ENCODE results near the gene CIDEB. TPM values are rescaled to one million over a fixed set of nuclear protein-coding genes. Genes with fewer than 3 reads are reported as not detected.

CIDEB gene
- total RNA-seq, 4 donors from 2014 or later = 23.4 to 32.7 (median 31.7) TPM

DNA sequence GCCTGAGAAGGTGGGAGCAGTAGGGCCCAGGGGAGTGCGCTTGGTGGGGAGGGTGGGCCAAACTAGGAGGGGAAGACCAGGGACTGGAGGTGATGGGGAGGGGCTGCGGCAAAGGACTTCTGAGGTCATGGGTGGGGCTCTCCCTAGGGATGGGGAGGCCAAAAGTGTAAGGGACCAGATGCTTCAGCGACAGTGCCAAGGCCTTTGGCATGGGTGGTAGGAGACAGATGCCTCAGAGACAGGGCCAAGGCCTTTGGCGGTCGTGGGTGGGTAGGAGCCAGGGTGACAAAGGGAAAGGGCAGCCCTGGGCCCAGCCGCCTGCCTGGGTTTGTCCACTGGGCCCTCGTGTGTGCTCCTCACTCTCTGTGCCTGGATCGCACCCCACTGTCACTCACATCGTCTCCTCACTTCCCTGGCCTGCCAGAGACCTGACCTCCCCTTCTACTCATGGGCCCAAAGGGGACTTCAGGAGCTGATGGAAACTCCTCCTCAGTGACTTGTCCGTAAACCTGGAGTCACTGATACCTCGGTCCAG is 23.2 kb downstream of the CIDEB start:
- Histone ChIP-seq H3K4me1 (peaks cover 24% of the 10 kb centered on the region), H3K27ac (no peak overlapping the region), H3K9me3 (no peaks in the 10 kb centered on the region), H3K36me3 (peaks cover 4% of the 10 kb centered on the region), H3K4me3 (no peak overlapping the region), H3K27me3 (no peaks in the 10 kb centered on the region)
- no peak for DNase-seq (ENCODE audit: low spot score in 2 of 2)
- WGBS = 67% methylated on average over 9 of the region's 11 CpGs
- TF ChIP-seq POLR2AphosphoS5 (IDR thresholded peaks at IDR 0.05) (no peak), POLR2A (IDR thresholded peaks at IDR 0.05) (no peak), EP300 (IDR thresholded peaks at IDR 0.05) (no peak)
- TF ChIP-seq, protein P1, sequence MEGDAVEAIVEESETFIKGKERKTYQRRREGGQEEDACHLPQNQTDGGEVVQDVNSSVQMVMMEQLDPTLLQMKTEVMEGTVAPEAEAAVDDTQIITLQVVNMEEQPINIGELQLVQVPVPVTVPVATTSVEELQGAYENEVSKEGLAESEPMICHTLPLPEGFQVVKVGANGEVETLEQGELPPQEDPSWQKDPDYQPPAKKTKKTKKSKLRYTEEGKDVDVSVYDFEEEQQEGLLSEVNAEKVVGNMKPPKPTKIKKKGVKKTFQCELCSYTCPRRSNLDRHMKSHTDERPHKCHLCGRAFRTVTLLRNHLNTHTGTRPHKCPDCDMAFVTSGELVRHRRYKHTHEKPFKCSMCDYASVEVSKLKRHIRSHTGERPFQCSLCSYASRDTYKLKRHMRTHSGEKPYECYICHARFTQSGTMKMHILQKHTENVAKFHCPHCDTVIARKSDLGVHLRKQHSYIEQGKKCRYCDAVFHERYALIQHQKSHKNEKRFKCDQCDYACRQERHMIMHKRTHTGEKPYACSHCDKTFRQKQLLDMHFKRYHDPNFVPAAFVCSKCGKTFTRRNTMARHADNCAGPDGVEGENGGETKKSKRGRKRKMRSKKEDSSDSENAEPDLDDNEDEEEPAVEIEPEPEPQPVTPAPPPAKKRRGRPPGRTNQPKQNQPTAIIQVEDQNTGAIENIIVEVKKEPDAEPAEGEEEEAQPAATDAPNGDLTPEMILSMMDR (IDR thresholded peaks at IDR 0.05) = no peak

DNA sequence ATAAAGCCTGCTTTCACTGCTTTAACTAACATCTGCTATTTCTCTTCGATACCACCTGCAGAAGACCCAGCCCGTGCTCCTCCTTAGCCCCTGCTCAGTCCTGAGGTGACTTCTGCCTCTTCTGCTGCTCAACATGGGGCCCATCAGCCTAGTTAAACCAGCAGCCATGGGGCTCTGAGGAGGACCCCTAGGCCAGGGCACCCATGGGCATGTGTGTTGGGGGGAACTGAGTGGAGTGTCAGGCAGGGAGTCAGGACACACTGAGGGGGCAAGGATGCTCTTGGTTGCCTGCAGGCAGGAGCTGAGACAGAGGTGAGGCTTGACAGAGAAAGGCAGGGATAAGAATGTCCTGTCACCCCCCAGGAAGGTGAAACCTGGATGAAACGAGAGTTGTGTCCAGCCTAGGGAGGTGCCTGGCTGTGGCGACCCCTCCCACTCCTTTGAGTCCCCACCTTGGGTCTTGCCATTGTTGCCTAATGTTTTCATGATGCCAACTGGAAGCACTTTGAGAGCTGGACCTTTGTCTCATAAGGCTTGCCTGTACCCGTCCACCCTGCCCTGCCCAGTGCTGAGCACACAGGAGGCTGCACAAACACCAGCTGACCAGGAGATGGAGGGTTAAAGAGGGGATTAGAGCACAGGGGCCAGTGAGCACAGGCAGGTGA is 23.8 kb downstream of the CIDEB start:
- WGBS = 89% methylated on average over 5 of the region's 5 CpGs
- Histone ChIP-seq H3K27me3 (no peaks in the 10 kb centered on the region), H3K36me3 (no peaks in the 10 kb centered on the region), H3K4me3 (no peak overlapping the region), H3K4me1 (peaks cover 30% of the 10 kb centered on the region), H3K9me3 (no peaks in the 10 kb centered on the region), H3K27ac (no peak overlapping the region)
- DNase-seq (ENCODE audit: low spot score in 2 of 2) = no peak
- TF ChIP-seq, protein P1 (IDR thresholded peaks at IDR 0.05) = no peak
- TF ChIP-seq POLR2AphosphoS5 (IDR thresholded peaks at IDR 0.05) (no peak), EP300 (IDR thresholded peaks at IDR 0.05) (no peak), POLR2A (IDR thresholded peaks at IDR 0.05) (no peak)

DNA sequence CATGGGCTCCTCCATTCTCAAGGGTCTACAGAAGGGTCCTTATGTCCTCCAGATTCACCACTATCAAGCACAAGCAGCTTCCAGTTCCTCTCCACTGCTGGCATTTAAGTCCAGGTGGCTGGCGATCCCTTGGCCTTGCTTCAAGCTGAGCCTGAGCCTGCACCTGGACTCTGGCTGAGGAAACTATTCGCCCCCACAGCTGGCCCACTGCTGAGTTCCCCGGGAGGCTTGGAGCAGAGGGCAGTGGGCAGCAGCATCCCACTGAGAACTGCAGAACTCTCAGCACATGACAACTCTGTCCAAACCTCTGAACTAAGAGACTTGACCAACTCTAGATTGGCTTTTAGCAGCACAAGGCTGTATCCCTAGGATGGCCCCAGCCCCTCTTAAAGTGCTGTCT is 25.0 kb downstream of the CIDEB start:
- 75% methylated on average over 2 of the region's 3 CpGs for WGBS
- Histone ChIP-seq H3K27ac (no peak overlapping the region), H3K4me3 (no peak overlapping the region), H3K36me3 (no peaks in the 10 kb centered on the region), H3K4me1 (peaks cover 42% of the 10 kb centered on the region), H3K27me3 (no peaks in the 10 kb centered on the region), H3K9me3 (no peaks in the 10 kb centered on the region)
- DNase-seq (ENCODE audit: low spot score in 2 of 2) = no peak
- no peak for TF ChIP-seq POLR2A (IDR thresholded peaks at IDR 0.05)
- TF ChIP-seq, protein P1 (IDR thresholded peaks at IDR 0.05) = no peak
- TF ChIP-seq POLR2AphosphoS5 (IDR thresholded peaks at IDR 0.05) = no peak
- TF ChIP-seq EP300 (IDR thresholded peaks at IDR 0.05) = no peak

DNA sequence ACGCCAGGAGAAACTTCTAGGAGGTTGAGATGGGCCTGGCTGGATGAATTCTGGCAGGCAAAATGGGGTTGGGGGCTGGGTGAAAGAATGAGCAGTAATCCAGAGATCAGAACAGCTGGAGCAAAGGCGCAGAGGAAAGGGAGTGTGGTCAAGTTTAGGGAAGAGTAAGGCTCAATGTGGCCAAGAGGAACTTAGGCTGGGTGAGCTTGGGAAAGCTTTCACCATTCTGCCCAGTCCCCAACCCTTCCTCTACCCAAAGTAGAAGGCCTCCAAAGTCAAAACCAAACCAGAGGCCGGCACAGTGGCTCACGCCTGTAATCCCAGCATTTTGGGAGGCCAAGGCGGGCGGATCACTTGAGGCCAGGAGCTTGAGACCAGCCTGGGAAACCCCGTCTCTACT is 26.1 kb downstream of the CIDEB start:
- WGBS = 90% methylated on average over 7 of the region's 7 CpGs
- no peak for DNase-seq (ENCODE audit: low spot score in 2 of 2)
- Histone ChIP-seq H3K4me1 (peaks cover 53% of the 10 kb centered on the region), H3K36me3 (no peaks in the 10 kb centered on the region), H3K27me3 (no peaks in the 10 kb centered on the region), H3K4me3 (no peak overlapping the region), H3K9me3 (no peaks in the 10 kb centered on the region), H3K27ac (no peak overlapping the region)
- TF ChIP-seq POLR2AphosphoS5 (IDR thresholded peaks at IDR 0.05) (no peak), EP300 (IDR thresholded peaks at IDR 0.05) (no peak), POLR2A (IDR thresholded peaks at IDR 0.05) (no peak)
- TF ChIP-seq, protein P1 (IDR thresholded peaks at IDR 0.05) = no peak

DNA sequence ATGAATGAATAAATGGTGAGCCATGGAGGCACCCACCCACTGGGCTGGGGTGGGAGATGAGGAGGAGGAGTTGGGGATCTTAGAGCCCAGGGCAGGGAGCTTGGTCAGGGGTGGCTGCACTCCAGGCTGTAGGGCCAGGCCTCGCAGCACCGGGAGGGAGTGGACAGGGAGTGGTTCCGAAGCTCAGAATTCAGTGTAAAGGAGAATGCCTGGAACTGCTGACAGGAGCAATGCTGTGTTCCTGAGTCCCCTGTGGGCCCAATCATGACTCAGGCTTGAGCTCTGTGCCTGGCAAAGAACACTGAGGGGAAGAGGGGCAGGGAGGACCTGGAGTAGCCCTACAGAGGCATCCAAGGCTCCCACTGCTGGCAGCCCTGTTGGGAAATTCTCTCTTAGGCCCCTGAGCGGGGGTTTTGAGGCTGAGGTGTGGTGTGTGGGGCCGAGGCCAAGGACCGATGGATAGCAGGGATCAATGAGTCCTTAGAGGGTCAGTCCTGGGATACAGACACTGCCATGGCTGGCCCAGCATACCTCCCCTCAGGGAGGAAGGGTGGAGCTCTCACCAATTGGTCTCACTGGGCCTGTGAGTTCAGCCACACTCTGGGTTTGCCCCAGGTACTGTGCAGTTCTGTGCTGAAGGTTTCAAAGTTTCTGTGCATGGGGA is 26.8 kb downstream of the CIDEB start:
- TF ChIP-seq POLR2A (IDR thresholded peaks at IDR 0.05) (no peak), EP300 (IDR thresholded peaks at IDR 0.05) (no peak), POLR2AphosphoS5 (IDR thresholded peaks at IDR 0.05) (no peak)
- TF ChIP-seq, protein P1 (IDR thresholded peaks at IDR 0.05) = no peak
- DNase-seq (ENCODE audit: low spot score in 2 of 2) = no peak

More for the DNA sequence above, 26.8 kb downstream of the CIDEB start:
- H3K4me1 ChIP-seq = peaks cover 52% of the 10 kb centered on the region
- no peak overlapping the region for H3K4me3 ChIP-seq
- 75% methylated on average over 6 of the region's 6 CpGs for WGBS
- H3K36me3 ChIP-seq = no peaks in the 10 kb centered on the region
- H3K27me3 ChIP-seq = no peaks in the 10 kb centered on the region
- no peaks in the 10 kb centered on the region for H3K9me3 ChIP-seq
- no peak overlapping the region for H3K27ac ChIP-seq
